Neural progenitor cell (in vitro differentiated cells): ENCODE measurements around the gene UBXN11. TPM values are rescaled to one million over a fixed set of nuclear protein-coding genes. Genes with fewer than 3 reads are reported as not detected.

Source experiments
- DNase-seq: peaks from one replicate; pipeline ENCODE4 v3.0.0-alpha.2; 2016; ENCODE audit warnings: low spot score
- H2AFZ ChIP-seq: fragments of 200-600 bp; sonication (generic); replicated peaks from 2 replicates; pipeline ENCODE4 v1.6.1; 2016; ENCODE audit warnings: antibody characterized with exemption
- H3F3A ChIP-seq: fragments of 200-600 bp; sonication (generic); 2 replicates; pipeline ENCODE4 v1.6.1; 2016; ENCODE audit warnings: antibody characterized with exemption, low read depth
- H3K27ac ChIP-seq: fragments of 200-600 bp; sonication (generic); 2 replicates; pipeline ENCODE4 v1.5.1; 2016; ENCODE audit warnings: mild to moderate bottlenecking
- H3K27me3 ChIP-seq: fragments of 200-600 bp; sonication (generic); 2 replicates; pipeline ENCODE4 v1.6.1; 2016; ENCODE audit warnings: mild to moderate bottlenecking, moderate library complexity
- H3K36me3 ChIP-seq: fragments of 200-600 bp; sonication (generic); 2 replicates; pipeline ENCODE4 v1.5.1; 2016
- H3K4me1 ChIP-seq: fragments of 200-600 bp; sonication (generic); 2 replicates; pipeline ENCODE4 v1.6.1; 2016; ENCODE audit warnings: mixed run types
- H3K4me2 ChIP-seq: fragments of 200-600 bp; sonication (generic); 2 replicates; pipeline ENCODE4 v1.6.1; 2016
- H3K4me3 ChIP-seq: fragments of 200-600 bp; sonication (generic); 2 replicates; pipeline ENCODE4 v1.5.1; 2016
- H3K79me2 ChIP-seq: fragments of 200-600 bp; sonication (generic); 2 replicates; pipeline ENCODE4 v1.6.1; 2016; ENCODE audit warnings: low read depth
- H3K9ac ChIP-seq: fragments of 200-600 bp; sonication (generic); 2 replicates; pipeline ENCODE4 v1.6.1; 2016
- H3K9me3 ChIP-seq: fragments of 200-600 bp; sonication (generic); 2 replicates; pipeline ENCODE4 v1.5.1; 2016; ENCODE audit warnings: low read depth
- H4K20me1 ChIP-seq: fragments of 200-600 bp; sonication (generic); 2 replicates; pipeline ENCODE4 v1.6.1; 2016; ENCODE audit warnings: low read depth
- H3K27ac Mint-ChIP-seq: 3 replicates; pipeline ENCODE4 v1.8.0; 2021; ENCODE audit warnings: mixed read lengths
- H3K27me3 Mint-ChIP-seq: 2 replicates; pipeline ENCODE4 v1.8.0; 2022; ENCODE audit warnings: low read depth, mild to moderate bottlenecking, inconsistent platforms, moderate library complexity, mixed read lengths; ENCODE audit not compliant: insufficient read depth
- H3K36me3 Mint-ChIP-seq: 3 replicates; pipeline ENCODE4 v1.8.0; 2021; ENCODE audit warnings: mixed read lengths
- H3K4me1 Mint-ChIP-seq: 3 replicates; pipeline ENCODE4 v1.8.0; 2021; ENCODE audit warnings: mixed read lengths
- H3K4me3 Mint-ChIP-seq: 3 replicates; pipeline ENCODE4 v1.8.0; 2021; ENCODE audit warnings: mild to moderate bottlenecking, moderate library complexity, mixed read lengths
- H3K9me3 Mint-ChIP-seq: 3 replicates; pipeline ENCODE4 v1.8.0; 2020; ENCODE audit warnings: mixed read lengths
- CTCF ChIP-seq: fragments of 200-600 bp; sonication (generic); IDR thresholded peaks from 2 replicates; pipeline ENCODE4 v1.5.1; 2017; ENCODE audit warnings: antibody characterized with exemption, mild to moderate bottlenecking
- EZH2 ChIP-seq: fragments of 200-600 bp; sonication (generic); IDR thresholded peaks from 2 replicates; pipeline ENCODE4 v1.6.1; 2017; ENCODE audit warnings: antibody characterized with exemption, mild to moderate bottlenecking, moderate library complexity
- EZH2phosphoT487 ChIP-seq: fragments of 200-600 bp; sonication (generic); IDR thresholded peaks from 2 replicates; pipeline ENCODE4 v1.6.1; 2017; ENCODE audit warnings: antibody characterized with exemption
- total RNA-seq: library from RNA; depleted of rRNA; stranded (reverse); fragments of >200 nt; gene quantifications from 2 replicates; pipeline ENCODE4 v1.2.3, GENCODE V29; 2015; ENCODE audit warnings: low replicate concordance

The UBXN11 gene
- total RNA-seq, 1 donor from 2014 or later, result 5.9 TPM

DNA sequence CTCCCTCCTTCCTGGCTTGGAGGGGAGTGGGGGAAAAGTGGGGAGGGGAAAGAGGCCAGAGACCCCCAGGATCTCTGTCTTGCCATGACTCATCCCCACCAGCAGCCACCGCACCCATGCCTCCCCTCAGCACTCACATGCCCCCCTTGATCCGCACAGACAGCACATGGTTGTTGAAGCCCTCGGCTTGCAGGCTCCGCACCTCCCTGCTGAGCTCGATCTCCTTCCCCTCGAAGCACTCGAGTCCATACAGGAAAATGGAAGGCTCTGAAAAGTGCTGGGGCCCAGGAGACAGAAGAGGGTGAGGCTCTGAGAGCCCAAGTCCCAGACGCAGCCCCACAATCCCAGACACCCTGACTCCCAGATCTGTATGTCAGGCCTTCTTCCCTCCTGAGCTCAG lies 22.2 kb upstream of the UBXN11 start:
- Histone ChIP-seq H4K20me1 (no peaks in the 10 kb centered on the region), H3K4me3 (no peak overlapping the region), H3K9ac (no peak overlapping the region), H3K4me2 (no peak overlapping the region), H3K4me1 (no peaks in the 10 kb centered on the region), H3K27me3 (no peaks in the 10 kb centered on the region), H3K27ac (no peak overlapping the region), H2AFZ (no peak overlapping the region), H3K9me3 (no peaks in the 10 kb centered on the region), H3K36me3 (no peaks in the 10 kb centered on the region), H3F3A (no peaks in the 10 kb centered on the region), H3K79me2 (no peaks in the 10 kb centered on the region)
- no peaks in the 10 kb centered on the region for H3K9me3 Mint-ChIP-seq
- no peak overlapping the region for H3K4me3 Mint-ChIP-seq
- peaks cover 3% of the 10 kb centered on the region for H3K4me1 Mint-ChIP-seq
- peaks cover 2% of the 10 kb centered on the region for H3K27me3 Mint-ChIP-seq
- TF ChIP-seq EZH2, result no peak
- peak overlapping the region; percentile 63 for H3K27ac Mint-ChIP-seq
- no peak for DNase-seq
- peaks cover 3% of the 10 kb centered on the region for H3K36me3 Mint-ChIP-seq

DNA sequence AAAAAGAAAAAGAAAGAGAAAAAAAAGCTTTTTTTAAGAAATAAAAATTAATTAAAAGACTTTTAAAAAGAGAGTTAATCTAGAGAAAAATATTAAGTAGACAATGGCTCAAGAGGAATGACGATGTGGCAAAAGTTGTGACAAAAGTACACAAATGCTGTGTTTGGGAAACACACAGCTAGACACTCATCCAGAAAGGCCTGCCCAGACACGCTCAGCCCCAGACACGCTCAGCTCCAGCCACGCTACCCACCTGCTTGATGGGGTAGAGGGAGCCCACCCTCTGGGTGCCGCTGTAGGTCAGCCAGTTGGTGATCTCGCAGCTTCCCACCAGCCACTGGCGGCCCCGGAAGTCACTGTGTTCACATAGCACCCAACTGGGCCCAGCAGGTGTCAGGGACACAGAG lies 21.5 kb upstream of the UBXN11 start:
- Histone ChIP-seq H3K4me1 (no peaks in the 10 kb centered on the region), H3K27me3 (no peaks in the 10 kb centered on the region), H3K79me2 (no peaks in the 10 kb centered on the region), H3K9me3 (no peaks in the 10 kb centered on the region), H3K4me3 (no peak overlapping the region), H2AFZ (no peak overlapping the region), H4K20me1 (no peaks in the 10 kb centered on the region), H3F3A (no peaks in the 10 kb centered on the region), H3K36me3 (no peaks in the 10 kb centered on the region), H3K27ac (no peak overlapping the region), H3K4me2 (no peak overlapping the region), H3K9ac (no peak overlapping the region)
- no peak overlapping the region for H3K4me3 Mint-ChIP-seq
- peak overlapping the region; percentile 63 for H3K27ac Mint-ChIP-seq
- no peak for DNase-seq
- TF ChIP-seq EZH2 (no peak), CTCF (no peak), EZH2phosphoT487 (no peak)
- H3K27me3 Mint-ChIP-seq, result peaks cover 2% of the 10 kb centered on the region
- H3K9me3 Mint-ChIP-seq, result no peaks in the 10 kb centered on the region
- H3K4me1 Mint-ChIP-seq, result peaks cover 3% of the 10 kb centered on the region
- peaks cover 3% of the 10 kb centered on the region for H3K36me3 Mint-ChIP-seq

DNA sequence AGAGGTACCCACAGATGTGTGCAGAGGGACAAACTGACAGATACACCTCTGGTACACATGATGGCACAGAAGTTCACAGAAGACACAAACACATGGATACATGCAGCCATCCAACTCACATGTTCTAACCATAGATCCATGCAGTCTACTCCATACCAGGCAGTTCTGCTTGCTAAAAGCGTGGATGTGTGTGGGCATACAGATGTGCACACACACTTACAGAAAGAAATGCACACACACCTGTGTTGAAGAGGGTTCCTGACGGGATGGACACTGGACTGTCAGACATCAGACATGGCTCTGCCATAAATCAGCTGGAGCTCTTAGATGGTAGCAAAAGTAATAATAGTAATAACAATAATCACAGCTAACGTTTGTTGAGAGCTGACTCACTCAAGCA lies 18.1 kb upstream of the UBXN11 start:
- peaks cover 3% of the 10 kb centered on the region for H3K4me1 ChIP-seq
- no peak overlapping the region for H3K27ac ChIP-seq
- Mint-ChIP-seq H3K4me1 (peaks cover 12% of the 10 kb centered on the region), H3K9me3 (no peaks in the 10 kb centered on the region), H3K4me3 (no peak overlapping the region), H3K27me3 (peaks cover 5% of the 10 kb centered on the region), H3K27ac (no peak overlapping the region), H3K36me3 (peaks cover 3% of the 10 kb centered on the region)
- H3K27me3 ChIP-seq, result no peaks in the 10 kb centered on the region
- no peaks in the 10 kb centered on the region for H3K9me3 ChIP-seq
- no peaks in the 10 kb centered on the region for H3F3A ChIP-seq
- no peaks in the 10 kb centered on the region for H3K79me2 ChIP-seq
- H3K4me3 ChIP-seq, result no peak overlapping the region
- H4K20me1 ChIP-seq, result no peaks in the 10 kb centered on the region
- H2AFZ ChIP-seq, result no peak overlapping the region
- no peak for DNase-seq
- H3K4me2 ChIP-seq, result no peak overlapping the region
- TF ChIP-seq EZH2phosphoT487 (no peak), CTCF (no peak), EZH2 (no peak)
- H3K9ac ChIP-seq, result no peak overlapping the region
- H3K36me3 ChIP-seq, result no peaks in the 10 kb centered on the region

GRCh38 chr1:26323382-26323781 lies 16.9 kb upstream of the UBXN11 start:
- Histone ChIP-seq H3K36me3 (no peaks in the 10 kb centered on the region), H3F3A (peaks cover 5% of the 10 kb centered on the region), H3K4me3 (no peak overlapping the region), H3K27ac (no peak overlapping the region), H3K4me2 (no peak overlapping the region), H3K27me3 (no peaks in the 10 kb centered on the region), H3K9me3 (no peaks in the 10 kb centered on the region), H3K79me2 (no peaks in the 10 kb centered on the region), H3K9ac (no peak overlapping the region), H3K4me1 (peaks cover 3% of the 10 kb centered on the region), H2AFZ (no peak overlapping the region), H4K20me1 (no peaks in the 10 kb centered on the region)
- DNase-seq, result no peak
- Mint-ChIP-seq H3K9me3 (no peaks in the 10 kb centered on the region), H3K4me1 (peaks cover 12% of the 10 kb centered on the region), H3K4me3 (no peak overlapping the region), H3K36me3 (peaks cover 3% of the 10 kb centered on the region), H3K27ac (no peak overlapping the region), H3K27me3 (peaks cover 5% of the 10 kb centered on the region)
- TF ChIP-seq EZH2 (no peak), EZH2phosphoT487 (no peak), CTCF (no peak)
